ENCODE data around the gene LTB4R. TPM values are rescaled to one million over a fixed set of nuclear protein-coding genes. Genes with fewer than 3 reads are reported as not detected.

Gene LTB4R
- polyA plus RNA-seq, 2 of the 4 experiments (the other 2 are of a cell fraction) = 8.3 to 10.2 TPM

DNA sequence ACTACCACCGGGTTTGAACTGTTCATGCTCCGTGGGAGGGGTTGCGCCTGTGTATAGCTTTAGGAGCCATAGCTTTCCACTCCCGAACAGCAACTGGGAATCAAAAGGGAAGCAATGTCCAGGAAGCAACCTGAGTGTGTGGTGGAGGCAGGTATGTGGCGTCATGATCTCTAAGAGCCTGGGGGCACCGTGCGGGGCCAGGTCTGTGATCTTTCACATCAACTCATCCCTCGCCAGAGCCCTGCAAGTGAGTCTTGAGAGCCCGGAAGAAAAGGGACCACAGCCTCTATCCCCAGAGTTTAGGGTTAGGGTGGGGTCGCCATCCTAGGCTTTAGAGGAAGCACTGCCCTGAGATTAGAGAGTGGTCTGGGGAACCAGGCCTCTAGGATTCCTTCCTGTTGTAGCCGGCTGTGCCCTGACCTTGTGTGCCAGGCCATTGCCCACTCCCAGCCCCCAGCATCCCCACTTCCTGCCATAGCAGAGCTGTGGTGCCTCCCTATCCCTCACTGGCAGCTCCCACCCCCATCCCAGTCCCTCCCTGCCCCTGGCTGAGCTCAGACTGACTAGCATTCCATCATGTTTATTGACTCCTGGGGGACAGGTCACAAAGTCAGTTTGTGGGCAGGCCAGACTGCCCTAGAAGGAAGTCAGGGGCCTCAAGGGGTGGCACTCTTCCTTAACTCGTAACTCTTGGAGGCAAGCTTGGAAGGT, 24.3 kb downstream of the LTB4R start:
- POLR2A ChIA-PET = interaction anchor here (1.5 kb wide), 1 partner anchor 94 kb away, joined by 6 read pairs; the partner anchor contains the start of genes CBLN3 and KHNYN
- Histone ChIP-seq H3K4me1 (peaks cover 3% of the 10 kb centered on the region; the same call in 1 of the 3 replicates), H3K9me3 (no peaks in the 10 kb centered on the region), H3K4me3 (no peak overlapping the region), H3K27ac (no peak overlapping the region), H3K4me2 (no peak overlapping the region)
- FAIRE-seq (no peak), DNase-seq (ENCODE audit: low read depth in 1 of 2, low spot score in 1 of 2) (no peak), ATAC-seq (no peak)
- TF ChIP-seq ZC3H11A (IDR thresholded peaks at IDR 0.05) (no peak), CBX2 (IDR thresholded peaks at IDR 0.05; ENCODE audit: borderline replicate concordance, low read depth) (no peak), NFE2L2 (conservative IDR thresholded peaks at IDR 0.05; ENCODE audit: low read length) (no peak), JUNB (IDR thresholded peaks at IDR 0.05) (no peak), GATA3 (IDR thresholded peaks at IDR 0.05; ENCODE audit: borderline replicate concordance) (no peak), TFCP2L1 (CRISPR knock-in tag; IDR thresholded peaks at IDR 0.05) (no peak), RAD21 (conservative IDR thresholded peaks at IDR 0.05 in 1 of 2, IDR thresholded peaks at IDR 0.05 in 1 of 2) (no peak)
- CTCF ChIA-PET = interaction anchor here (1.0 to 46.6 kb wide), 8 partner anchors 9 to 105 kb away, joined by 3 to 1142 read pairs (median 23); partner anchors contain the start of genes CBLN3, CIDEB, KHNYN and SDR39U1
- 82% methylated on average over 12 of the region's 12 CpGs for WGBS (ENCODE audit: missing lambda C conversion rate)

GRCh38 chr14:24337144-24337823, 26.0 kb downstream of the LTB4R start:
- no peak for FAIRE-seq
- WGBS (ENCODE audit: missing lambda C conversion rate) = 34% methylated on average over 7 of the region's 7 CpGs
- Histone ChIP-seq H3K4me2 (no peak overlapping the region), H3K27ac (no peak overlapping the region), H3K4me3 (no peak overlapping the region), H3K4me1 (peaks cover 3% of the 10 kb centered on the region; the same call in 1 of the 3 replicates), H3K9me3 (no peaks in the 10 kb centered on the region)
- POLR2A ChIA-PET = interaction anchor here (1.3 kb wide), 1 partner anchor 94 kb away, joined by 4 read pairs; no protein-coding TSS in a partner anchor
- no peak for DNase-seq (ENCODE audit: low read depth in 1 of 2, low spot score in 1 of 2)
- TF ChIP-seq RARB (CRISPR knock-in tag; IDR thresholded peaks at IDR 0.05) (no peak), MYC (IDR thresholded peaks at IDR 0.05; ENCODE audit: borderline replicate concordance, low read length) (no peak)
- no peak for ATAC-seq
- CTCF ChIA-PET = interaction anchor here (1.2 to 46.6 kb wide), 7 partner anchors 10 to 93 kb away, joined by 4 to 1142 read pairs (median 8); partner anchors contain the start of genes CBLN3, CIDEB and KHNYN

GRCh38 chr14:24337824-24338175, 26.5 kb downstream of the LTB4R start:
- DNase-seq (ENCODE audit: low read depth in 1 of 2, low spot score in 1 of 2) = no peak
- no peak for FAIRE-seq
- Histone ChIP-seq H3K4me3 (no peak overlapping the region), H3K9me3 (no peaks in the 10 kb centered on the region), H3K4me1 (no peaks in the 10 kb centered on the region), H3K4me2 (no peak overlapping the region), H3K27ac (no peak overlapping the region)
- CTCF ChIA-PET = interaction anchor here (1.2 to 46.6 kb wide), 7 partner anchors 10 to 92 kb away, joined by 4 to 1142 read pairs (median 8); partner anchors contain the start of genes CBLN3, CIDEB and KHNYN
- ATAC-seq = no peak
- TF ChIP-seq GATA3 (IDR thresholded peaks at IDR 0.05; ENCODE audit: borderline replicate concordance) = no peak
- no peak for TF ChIP-seq NR3C1 (IDR thresholded peaks at IDR 0.05)
- no peak for TF ChIP-seq TFCP2L1 (CRISPR knock-in tag; IDR thresholded peaks at IDR 0.05)
- no peak for TF ChIP-seq KDM1A (IDR thresholded peaks at IDR 0.05; ENCODE audit: low read depth)
- TF ChIP-seq RAD21 (conservative IDR thresholded peaks at IDR 0.05 in 1 of 2, IDR thresholded peaks at IDR 0.05 in 1 of 2) = no peak
- no peak for TF ChIP-seq HOXB5 (CRISPR knock-in tag; IDR thresholded peaks at IDR 0.05)
- no peak for TF ChIP-seq FOXS1 (CRISPR knock-in tag; IDR thresholded peaks at IDR 0.05)
- no peak for TF ChIP-seq HEYL (CRISPR knock-in tag; IDR thresholded peaks at IDR 0.05)
- TF ChIP-seq CBX8 (IDR thresholded peaks at IDR 0.05) = no peak
- no peak for TF ChIP-seq JUNB (IDR thresholded peaks at IDR 0.05)
- TF ChIP-seq CEBPB (IDR thresholded peaks at IDR 0.05) = no peak
- TF ChIP-seq, protein P1, sequence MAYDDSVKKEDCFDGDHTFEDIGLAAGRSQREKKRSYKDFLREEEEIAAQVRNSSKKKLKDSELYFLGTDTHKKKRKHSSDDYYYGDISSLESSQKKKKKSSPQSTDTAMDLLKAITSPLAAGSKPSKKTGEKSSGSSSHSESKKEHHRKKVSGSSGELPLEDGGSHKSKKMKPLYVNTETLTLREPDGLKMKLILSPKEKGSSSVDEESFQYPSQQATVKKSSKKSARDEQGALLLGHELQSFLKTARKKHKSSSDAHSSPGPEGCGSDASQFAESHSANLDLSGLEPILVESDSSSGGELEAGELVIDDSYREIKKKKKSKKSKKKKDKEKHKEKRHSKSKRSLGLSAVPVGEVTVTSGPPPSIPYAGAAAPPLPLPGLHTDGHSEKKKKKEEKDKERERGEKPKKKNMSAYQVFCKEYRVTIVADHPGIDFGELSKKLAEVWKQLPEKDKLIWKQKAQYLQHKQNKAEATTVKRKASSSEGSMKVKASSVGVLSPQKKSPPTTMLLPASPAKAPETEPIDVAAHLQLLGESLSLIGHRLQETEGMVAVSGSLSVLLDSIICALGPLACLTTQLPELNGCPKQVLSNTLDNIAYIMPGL (CRISPR knock-in tag; IDR thresholded peaks at IDR 0.05; ENCODE audit: borderline replicate concordance) = no peak
- TF ChIP-seq HOXA7 (CRISPR knock-in tag; IDR thresholded peaks at IDR 0.05) = no peak
- TF ChIP-seq EHF (CRISPR knock-in tag; IDR thresholded peaks at IDR 0.05) = no peak
- POLR2A ChIA-PET = interaction anchor here (1.3 kb wide), 1 partner anchor 94 kb away, joined by 4 read pairs; no protein-coding TSS in a partner anchor
- WGBS (ENCODE audit: missing lambda C conversion rate) = 80% methylated on average over 8 of the region's 8 CpGs
